Embryonic facial prominence (tissue), 1 donor: ENCODE results near the gene FTHL17.

ENCODE experiments used
- DNase-seq: peaks from one replicate; pipeline ENCODE4 v3.0.0-alpha.2; 2016; ENCODE audit errors: extremely low spot score

Gene FTHL17

DNA sequence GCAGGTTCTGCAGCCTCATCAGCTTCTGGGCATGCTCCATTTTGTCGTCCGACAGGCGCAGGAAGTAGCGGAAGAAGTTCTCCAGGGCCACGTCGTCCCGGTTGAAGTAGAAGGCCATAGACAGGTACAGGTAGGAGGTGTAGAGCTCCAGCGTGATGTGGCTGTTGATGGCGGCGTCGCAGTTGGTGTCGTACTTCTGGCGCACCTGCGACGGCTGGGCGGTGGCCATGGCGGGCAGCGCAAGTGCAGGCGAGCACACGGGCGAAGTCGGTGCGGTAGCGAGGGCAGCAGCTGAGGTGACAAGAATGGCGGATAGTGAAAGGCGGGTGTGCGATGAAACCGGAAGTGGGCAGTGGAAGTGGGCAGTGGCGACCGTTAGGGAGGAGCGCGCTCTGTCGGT, at the start of gene FTHL17:
FTHL17 (minus strand) TSS at position 317 of the 400 bp plus-strand sequence; CDS start at position 229, 88 bp downstream.
- no peak for DNase-seq

DNA sequence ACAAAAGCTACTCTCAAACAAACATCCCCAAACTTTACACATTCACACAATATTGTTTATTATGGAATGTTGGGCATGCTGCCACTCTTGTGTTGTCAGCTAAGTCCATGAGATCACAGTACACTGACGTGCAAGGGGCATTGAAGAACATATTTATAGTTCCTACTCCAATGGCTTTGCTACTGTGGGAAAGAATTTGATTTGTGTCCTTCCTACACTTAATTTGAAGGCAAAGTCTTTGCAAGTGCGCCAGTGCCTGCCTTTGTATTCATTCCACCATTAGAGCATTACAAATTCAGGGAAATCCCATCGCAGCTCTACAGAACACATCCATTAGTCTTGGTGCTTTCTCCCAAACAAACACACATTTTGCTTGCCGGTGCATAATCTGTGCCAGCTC, 45.4 kb upstream of the FTHL17 start:
- no peak for DNase-seq

DNA sequence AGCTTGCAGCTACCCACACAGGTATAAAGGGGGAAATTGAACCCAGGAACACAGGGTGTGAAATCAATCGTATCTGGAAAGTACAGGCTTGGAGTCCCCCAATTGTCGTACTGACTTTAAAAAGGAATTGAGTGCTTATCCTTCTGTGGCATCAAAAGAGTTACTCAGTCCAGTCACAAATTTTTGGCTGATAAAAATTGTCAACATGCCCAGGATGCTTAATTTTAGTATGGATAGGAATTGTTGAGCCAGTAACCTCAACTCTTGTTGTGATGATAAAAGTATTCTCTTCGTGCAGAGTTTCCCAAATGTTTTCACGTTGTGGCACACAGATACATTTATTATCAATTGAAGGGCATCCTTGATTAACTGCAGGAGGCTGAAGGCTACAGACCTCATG, 43.6 kb upstream of the FTHL17 start:
- DNase-seq: no peak

DNA sequence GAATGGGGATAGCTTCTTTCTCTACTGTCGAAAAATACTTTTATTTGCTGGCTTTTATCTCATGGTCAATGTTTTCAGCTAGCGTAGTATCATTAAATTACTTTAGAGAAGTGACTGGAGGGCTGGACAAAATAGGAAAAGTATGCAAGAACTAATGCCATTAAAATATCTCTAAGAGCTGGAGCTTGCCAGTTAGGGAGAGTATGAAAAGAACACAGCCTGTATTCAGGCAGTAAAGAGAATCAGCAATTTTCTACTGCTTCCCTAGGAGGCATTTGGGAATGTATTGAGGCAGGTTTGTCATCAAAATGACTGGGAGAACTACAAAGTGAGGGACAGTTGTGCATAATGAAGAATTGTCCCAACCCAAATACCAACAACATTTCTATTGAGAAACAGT, 43.0 kb upstream of the FTHL17 start:
- DNase-seq: no peak

DNA sequence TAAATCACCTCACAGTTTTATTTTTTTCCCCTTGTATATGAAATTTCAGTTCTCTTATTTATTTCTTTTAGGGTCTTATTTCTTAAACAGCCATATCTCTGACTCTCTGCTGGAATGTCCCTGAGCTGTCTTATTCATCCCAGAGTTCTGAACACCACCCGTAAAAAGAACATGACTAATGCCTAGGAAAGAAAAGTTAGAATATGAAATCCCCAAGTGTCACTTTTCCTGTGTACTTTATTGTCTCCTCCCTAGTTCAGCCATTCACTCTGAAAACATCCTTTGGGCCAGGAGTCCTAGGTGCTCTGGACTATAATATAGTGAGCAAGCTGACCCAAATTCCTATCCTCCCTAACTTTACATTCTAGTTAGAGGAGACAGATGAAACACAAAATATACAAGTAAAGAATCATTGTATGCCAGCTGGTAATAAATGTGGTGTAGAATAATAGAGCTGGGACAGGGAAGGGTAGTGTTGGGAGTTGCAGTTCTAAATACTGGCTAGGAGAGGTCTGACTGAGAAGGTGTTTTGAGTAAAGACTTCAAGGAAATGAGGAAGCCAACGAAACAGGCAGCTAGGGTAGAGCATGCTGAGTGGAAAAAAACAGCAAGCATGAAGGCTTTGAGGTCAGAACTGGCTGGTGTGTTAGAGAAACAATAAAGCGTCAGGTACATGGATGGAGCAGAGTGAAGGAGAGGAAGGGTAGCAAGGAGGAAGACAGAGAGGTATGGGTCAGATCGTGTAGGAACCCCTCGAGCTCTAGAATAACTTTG, 40.6 kb upstream of the FTHL17 start:
- DNase-seq: no peak

DNA sequence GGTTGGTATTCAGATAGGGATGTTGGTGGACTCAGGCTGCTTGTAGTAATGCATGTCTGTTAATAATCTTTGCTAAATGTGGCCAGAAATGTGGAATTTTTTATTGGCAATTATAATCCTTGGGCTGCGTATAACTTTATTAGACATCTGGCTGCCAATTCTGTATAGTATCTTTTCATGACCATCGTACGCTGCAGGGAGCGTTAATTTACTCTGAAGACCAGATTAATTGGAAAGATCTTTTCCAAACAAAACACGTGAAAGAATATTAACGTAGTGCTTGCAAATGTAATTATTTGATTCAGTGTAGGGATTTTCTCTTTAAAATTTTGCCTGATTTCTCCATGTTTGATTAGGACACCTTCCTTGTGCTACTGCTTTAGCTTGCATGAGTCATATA, 38.8 kb upstream of the FTHL17 start:
- no peak for DNase-seq

DNA sequence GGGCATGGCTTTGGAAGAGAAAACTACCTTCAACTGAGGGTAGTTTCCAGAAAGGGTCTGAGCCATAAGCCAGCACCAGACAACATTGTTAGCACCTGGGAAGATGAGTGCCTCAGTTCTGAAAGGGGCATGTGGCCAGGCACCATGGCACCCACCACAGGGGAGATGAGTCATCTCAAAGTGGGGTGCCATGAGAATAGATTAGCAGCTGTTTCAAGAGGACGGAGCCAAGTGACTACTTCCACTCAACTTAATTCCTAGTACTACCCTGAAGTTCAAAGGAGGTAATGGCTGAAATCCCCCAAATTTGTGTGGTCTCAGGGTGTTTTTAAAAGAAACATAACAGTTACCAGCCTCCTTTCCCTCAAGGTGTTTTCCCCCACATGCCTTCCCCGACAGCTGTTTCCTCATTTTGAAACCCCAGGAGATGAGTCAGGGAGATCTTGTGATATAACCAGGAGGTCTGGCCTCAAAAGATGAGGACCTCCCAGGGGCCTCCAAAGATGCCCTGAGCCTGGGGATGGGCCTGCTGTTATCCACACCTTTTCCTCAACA, 27.8 kb upstream of the FTHL17 start:
- no peak for DNase-seq

DNA sequence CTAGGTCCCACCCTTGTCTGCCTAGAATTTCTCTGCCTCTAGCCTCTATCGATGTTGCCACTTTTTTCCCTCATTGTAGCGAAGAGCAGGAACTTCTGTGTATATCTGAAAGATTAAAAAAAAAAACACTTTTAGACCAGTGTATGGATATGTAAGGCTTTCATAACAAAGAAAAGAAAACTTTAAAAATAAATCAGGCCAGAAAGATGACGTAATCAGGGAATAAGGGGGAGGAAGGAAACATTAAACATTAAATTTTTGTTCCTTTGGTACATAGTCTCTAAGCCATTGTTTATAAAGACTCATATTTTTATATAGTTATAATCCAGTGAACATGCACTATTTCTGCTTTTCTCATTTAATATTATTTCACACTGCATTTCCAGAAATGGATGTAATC, 26.2 kb upstream of the FTHL17 start:
- DNase-seq: no peak

DNA sequence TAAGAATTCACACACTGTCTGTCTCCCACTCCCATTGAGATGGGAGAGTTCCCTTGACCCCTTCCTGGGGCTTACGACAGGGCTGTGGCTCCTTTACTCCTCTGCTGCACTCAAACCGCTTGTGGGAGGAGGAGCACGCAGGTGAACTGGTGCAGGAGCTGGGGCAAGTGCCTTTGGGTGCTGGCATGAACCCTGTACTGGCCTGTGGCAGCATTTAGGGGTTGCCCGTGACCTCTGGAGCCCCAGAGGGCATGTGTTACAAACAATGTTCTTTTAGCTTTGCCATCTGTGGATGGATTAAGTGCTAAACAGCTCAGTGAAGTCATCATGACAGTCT, 21.8 kb upstream of the FTHL17 start:
- no peak for DNase-seq

DNA sequence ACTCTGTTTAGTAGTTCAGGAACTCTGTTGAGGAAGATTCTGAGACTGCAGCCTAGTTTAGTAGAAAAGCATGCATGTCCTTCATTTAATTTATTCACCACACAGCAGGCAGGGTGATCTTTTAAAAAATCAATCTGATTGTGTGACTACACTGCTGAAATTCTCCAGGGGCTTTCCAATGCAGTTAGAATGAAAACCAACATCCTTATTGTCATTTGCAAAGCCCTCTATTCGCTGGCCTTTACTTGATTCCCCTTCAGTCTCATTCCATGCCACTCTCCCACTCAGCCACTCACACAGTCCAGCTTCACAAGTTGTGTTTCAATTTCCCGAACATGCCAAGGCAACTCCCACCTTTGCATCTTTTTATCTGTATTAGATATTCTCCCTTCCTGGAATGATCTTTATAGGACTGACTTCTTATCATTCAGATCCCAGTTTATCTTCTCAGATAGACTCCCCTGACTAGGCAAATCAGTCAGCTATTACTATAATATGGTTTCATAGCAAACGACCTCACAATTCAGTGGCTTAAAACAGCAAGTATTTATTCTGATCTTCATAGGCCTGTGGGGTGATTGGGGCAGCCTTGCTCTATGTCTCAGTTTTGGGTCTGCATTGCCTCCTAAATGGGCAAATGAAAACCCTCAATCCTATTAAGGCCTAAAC, 21.3 kb upstream of the FTHL17 start:
- DNase-seq: no peak

DNA sequence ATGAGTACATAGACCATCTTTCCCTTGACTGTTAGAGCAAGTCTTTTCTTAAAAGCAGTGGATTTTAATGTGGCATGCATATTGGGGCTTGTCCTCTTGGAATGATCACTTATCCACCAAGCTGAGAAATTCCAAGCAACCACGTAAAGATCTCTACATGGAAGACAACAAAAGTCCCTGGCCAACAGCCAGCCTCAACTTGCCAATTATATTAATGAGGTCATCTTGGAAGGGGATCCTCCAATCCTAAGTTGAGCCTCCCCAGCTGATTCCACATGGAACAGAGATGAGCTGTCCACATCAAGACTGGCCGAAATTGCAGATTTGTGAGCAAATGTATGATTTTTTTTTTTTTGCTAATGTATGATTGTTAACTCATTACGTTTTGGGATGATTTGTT, 20.6 kb upstream of the FTHL17 start:
- no peak for DNase-seq

DNA sequence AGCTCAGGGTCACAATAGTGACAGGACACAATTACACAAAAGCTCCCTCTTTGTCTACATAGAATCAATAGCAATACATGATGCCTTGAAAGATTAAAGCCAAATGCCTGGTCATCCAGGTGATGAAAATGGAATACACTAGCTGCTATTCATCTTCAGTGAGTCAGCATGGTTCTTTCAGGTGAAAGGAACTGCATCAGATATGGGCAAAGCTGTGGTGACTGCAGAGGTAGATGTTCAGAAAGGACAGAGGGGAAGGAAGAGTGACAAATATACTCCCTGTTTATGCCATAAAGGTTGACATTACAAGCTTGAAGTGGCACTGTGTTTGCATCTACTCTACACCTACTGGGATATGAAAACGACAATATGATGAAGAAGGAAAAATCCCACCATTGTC, 20.0 kb upstream of the FTHL17 start:
- DNase-seq: no peak

DNA sequence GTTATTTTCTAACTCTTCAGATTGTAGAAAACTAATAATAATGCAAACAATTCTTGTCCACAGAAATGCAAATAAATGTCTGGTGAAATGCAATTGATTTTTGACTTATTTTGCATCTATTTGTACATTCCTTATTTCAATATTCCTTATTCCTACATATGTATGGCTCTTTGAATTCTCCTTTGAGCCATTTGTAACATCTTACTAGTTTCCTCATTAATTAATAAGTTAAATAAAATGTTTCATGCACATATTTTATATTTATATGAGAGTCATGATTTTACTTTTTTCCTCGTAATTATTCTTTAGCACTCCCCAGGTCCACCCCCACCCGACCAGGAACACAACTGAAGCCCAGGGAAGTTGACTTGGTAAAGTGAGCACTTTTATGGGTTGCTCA, 2.7 kb upstream of the FTHL17 start:
- no peak for DNase-seq

DNA sequence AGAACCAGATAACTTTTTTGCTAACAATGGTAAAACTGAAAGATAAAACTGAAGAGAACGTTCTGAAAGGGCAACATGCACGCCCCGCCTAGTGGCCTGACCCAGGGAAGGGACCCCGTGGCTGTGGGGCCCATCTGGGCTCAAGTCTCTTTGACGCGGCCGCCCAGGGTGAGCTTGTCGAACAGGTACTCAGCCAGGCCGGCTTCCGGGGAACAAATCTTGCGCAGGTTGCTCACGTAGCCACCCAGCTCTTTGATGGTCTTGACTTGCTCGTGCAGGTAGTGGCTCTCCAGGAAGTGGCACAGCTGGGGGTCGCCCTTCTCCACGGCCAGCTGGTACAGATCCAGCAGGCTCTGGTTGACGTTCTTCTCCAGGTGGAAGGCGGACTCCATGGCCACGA, 579 bp downstream of the FTHL17 start:
- no peak for DNase-seq

DNA sequence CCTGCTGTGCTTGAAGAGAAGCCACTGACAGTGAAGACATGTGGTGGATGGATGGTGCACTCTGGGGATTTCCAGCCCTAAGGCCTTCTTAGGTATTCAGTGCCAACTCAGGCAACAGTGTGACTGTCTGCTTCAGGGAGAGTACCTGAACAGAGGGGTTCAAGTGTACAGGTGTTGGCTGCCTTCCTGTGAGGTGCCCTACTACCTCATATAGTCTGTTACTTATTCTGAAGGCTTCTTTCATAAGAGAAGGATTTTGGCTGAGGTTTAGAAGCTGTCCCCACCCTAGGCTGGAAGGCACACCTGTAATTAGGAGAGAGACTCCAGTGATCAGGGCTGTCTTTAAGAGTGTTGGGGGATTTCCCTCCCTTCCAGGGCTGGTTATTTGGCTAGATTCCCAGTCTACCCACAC, 1.8 kb downstream of the FTHL17 start:
- no peak for DNase-seq

DNA sequence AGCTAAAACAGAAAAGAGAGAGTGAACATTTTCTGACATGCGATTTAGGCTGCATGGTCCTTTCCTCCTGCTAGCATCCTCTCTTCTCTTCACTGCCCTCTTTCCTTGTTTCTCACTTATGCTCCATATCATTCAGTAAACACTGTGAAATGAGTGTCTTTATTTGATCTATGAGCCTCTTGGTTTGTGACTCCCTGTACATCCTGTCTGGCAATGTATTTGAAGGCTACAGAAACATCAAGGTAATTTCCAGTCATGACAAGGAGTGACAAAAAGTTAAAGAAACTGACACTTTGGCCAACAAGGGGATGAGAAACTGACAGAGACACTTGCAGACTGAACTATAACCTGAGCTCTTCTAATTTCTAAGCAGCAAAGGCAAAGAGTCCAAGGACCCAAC, 8.7 kb downstream of the FTHL17 start:
- no peak for DNase-seq

DNA sequence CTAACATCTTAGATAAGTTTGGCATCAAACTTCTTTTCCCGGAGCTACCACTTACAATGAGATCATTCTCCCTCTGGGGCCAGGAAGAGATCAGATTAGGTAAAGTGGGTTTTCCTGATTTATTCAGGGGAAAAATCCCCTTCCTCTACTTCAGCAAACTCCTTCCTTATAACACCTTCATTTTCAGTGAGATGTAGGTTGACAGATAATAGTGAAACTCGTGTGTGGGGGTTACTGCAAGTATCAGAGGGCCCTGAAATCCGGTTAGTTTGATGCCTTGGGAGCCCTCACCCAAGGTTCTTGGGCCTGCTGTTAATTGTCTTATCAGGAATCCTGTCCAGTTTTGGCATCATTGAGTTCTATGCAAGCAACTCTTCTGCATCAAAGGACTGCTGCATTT, 10.8 kb downstream of the FTHL17 start:
- DNase-seq: no peak

DNA sequence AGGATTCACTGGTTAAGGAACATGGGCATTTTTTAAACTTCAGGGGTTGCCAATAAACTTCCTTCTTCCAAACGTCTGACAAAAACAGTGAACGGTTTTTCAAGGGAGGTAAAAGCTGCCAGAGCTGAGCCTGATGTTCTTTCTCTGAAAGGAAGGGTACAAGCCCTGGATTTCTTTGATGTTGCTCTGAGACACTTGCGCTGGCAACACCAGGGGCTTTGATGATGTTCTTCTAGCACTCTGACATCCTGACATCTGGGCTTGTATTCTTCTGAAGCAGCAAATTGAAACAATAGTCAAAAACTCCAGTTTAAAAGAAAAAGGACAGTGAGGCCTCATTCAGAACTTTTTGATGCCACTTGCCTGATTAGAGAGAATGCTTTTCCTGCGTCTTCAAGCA, 11.8 kb downstream of the FTHL17 start:
- DNase-seq: no peak

DNA sequence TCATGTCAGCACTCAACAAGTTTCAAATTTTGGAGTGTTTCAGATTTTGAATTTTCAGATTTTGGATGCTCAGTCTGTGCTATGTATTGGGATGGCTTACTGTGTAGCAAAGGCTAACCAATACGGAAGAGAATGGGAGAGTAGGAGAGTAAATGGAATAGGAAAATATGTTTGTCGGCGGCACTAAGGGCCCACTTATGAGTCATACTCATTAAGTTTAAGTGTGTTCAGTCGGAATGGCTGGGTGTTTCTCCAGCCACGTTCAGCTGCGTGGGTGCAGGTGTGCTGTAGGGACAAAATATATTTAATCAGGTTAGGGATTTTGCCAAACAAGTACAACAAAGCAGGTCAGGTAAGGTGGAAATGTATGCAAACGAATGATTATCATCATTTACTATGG, 13.6 kb downstream of the FTHL17 start:
- DNase-seq: no peak

DNA sequence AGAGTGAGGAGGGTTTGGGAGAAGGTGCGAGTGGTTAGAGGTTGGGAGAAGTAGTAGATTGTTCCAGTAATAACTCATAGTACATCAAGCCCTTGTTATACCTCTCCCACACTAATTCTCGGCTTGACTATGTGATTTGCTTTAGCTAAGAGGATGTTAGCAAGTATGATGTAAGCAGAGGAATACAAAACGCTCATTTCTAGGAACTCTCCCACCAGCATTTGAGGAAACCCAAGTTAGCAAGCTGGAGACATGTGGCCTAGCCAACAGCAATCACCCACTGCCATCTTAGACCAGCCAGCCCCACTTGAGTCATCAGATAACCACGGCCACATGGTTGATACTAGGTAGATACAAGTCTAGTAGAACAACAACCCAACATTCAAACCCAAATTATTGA, 14.2 kb downstream of the FTHL17 start:
- DNase-seq: no peak

DNA sequence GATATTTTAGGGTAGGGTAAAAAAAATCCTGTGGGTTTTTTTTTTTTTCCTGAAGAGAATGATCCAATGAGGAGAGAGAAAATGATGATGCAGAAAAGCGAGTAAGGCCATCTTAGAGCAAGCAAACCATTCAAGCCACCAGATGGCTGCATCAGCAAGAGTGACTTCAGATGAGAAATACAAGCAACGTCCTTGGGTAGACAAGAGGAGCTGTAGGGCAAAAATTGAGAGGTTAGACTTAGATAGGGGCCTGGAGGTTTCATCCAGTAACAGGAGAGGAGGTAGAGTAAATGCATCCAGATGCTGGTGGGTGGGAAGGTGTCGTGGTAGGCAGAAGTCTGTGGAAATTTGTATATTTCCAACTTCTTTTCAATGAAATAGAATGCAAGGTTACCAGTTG, 14.6 kb downstream of the FTHL17 start:
- DNase-seq: no peak

DNA sequence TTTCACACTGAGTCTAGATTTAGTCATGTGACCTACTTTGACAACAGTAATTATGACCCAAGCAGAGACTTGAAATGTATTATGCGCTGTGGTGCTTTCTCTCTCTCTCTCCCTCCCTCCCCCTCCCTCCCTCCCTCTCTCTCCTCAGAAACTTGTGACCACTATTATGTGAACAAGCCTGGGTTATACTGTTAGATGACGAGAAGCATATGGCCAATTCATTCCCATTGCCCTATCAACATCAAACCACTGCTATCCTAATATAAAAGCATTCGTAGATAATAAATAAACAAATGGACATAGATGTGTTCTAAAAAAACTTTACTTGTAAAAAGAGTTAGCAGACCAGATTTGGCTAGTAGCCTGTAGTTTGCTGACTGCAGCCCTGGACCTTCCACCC, 18.2 kb downstream of the FTHL17 start:
- DNase-seq: no peak

DNA sequence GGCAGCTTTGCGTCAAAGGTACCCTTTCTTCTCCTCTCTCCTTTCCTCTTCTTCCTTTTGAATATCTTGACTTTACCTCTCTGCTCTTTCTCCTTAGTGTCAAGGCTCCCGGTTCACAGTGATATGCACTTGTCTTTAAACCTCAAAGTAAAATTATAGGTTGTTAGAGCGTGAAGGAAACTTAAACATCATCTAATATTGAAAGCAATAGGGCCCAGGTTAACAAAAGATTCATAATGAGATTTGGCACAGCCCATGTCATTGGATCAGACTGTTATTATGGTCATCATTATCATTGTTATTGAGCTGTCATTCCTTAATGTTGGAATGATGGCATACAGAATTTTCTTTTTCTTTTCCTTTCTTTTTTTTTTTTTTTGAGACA, 32.5 kb downstream of the FTHL17 start:
- no peak for DNase-seq
